Measurements from ENCODE around the gene MYBPC2.

The MYBPC2 gene

DNA sequence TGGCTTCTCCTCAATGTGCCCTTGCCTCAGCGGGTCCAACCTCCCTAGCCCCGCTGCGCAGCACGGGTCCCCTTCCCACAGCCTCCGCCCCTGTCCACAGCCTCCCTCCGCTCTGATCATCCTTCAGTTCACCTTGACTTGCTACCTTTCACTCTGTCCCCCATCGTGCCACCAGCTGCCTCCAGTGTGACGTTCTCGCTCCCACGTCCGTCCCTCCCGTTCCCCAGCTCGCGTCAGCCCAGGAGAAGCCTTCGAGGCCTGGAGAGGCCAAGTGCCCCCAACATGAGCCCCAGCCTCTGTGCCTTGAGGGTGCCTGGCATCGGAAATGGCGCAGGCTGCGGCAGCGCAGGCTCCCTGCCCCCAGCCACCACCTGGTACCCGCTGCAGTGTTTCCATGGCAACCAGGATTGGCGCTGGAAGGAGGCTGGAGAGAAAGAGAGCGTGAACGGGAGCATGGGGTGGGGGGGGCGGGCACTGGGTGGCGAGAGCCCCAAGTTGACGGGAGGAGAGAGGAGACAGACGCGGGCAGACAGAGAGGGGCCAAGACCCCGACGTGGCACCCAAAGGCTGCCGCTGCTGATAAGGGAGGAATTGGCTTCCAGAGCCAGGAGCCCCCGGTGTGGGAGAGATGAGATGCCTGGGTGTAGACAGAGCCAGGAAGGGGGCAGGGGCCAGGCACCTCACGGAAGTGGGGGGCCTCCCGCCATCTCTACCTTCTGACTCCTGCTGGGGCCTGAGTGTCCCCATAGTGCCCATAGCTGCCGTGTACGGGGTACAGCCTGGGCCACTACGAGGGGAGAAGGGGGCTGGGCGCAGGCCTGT, 81.9 kb downstream of the MYBPC2 start:
- no peak overlapping the region for H3K27ac ChIP-seq (ENCODE audit: low read depth, low read length)
- no peaks in the 10 kb centered on the region; the same call in 1 of the 2 replicates for H3K4me1 ChIP-seq (ENCODE audit: control insufficient read depth, insufficient read depth, low read length)
- no peaks in the 10 kb centered on the region for H3K27me3 ChIP-seq (ENCODE audit: control insufficient read depth, insufficient read depth, low read length)
- H3K9ac ChIP-seq (ENCODE audit: low read depth, low read length): no peak overlapping the region
- no peaks in the 10 kb centered on the region for H3K9me3 ChIP-seq (ENCODE audit: control insufficient read depth, insufficient read depth, low read length)
- H3K4me3 ChIP-seq (ENCODE audit: low read depth, low read length): no peak overlapping the region
- no peaks in the 10 kb centered on the region for H3K36me3 ChIP-seq (ENCODE audit: control insufficient read depth, insufficient read depth, low read length)

DNA sequence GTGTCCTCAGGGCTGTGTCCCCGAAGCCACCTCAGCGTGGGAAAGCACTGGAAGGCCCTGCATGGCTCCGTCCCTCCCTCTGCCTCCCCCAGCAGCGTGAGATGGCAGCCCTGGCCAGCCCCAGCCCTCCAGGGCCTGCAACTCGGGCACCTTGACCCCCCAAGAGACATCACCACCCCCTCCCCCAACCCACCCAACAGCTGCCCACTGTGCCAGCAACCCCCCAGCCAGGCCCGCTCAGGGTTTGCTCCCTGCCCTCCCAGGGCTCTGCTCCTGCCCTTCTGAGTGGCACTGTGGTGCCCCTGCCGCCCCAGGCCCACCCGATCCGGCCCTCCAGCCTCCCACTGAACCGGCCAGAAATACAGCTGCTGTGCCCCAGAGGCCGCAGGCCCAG, 82.5 kb downstream of the MYBPC2 start:
- Histone ChIP-seq H3K4me1 (ENCODE audit: control insufficient read depth, insufficient read depth, low read length) (no peaks in the 10 kb centered on the region; the same call in 1 of the 2 replicates), H3K36me3 (ENCODE audit: control insufficient read depth, insufficient read depth, low read length) (no peaks in the 10 kb centered on the region), H3K27me3 (ENCODE audit: control insufficient read depth, insufficient read depth, low read length) (no peaks in the 10 kb centered on the region), H3K9ac (ENCODE audit: low read depth, low read length) (no peak overlapping the region), H3K4me3 (ENCODE audit: low read depth, low read length) (no peak overlapping the region), H3K9me3 (ENCODE audit: control insufficient read depth, insufficient read depth, low read length) (no peaks in the 10 kb centered on the region), H3K27ac (ENCODE audit: low read depth, low read length) (no peak overlapping the region)
